ENCODE data around the gene DNAL1. TPM values are rescaled to one million over a fixed set of nuclear protein-coding genes. Genes with fewer than 3 reads are reported as not detected.
A peak's percentile ranks its signal among the peaks of the same experiment; 100 is the strongest.

The DNAL1 gene
- total and polyA plus RNA-seq, 9 of the 15 experiments (the other 6 are each of a cell fraction or from before 2014, with no cell fraction given): 1.6 to 11.7 (median 4.8) TPM

- TF ChIP-seq ZNF592 (IDR thresholded peaks at IDR 0.05): peak; percentile 38; the same call in 1 of the 2 replicates
- TF ChIP-seq NR1H2 (CRISPR knock-in tag; IDR thresholded peaks at IDR 0.05): no peak
- TF ChIP-seq, protein P1, sequence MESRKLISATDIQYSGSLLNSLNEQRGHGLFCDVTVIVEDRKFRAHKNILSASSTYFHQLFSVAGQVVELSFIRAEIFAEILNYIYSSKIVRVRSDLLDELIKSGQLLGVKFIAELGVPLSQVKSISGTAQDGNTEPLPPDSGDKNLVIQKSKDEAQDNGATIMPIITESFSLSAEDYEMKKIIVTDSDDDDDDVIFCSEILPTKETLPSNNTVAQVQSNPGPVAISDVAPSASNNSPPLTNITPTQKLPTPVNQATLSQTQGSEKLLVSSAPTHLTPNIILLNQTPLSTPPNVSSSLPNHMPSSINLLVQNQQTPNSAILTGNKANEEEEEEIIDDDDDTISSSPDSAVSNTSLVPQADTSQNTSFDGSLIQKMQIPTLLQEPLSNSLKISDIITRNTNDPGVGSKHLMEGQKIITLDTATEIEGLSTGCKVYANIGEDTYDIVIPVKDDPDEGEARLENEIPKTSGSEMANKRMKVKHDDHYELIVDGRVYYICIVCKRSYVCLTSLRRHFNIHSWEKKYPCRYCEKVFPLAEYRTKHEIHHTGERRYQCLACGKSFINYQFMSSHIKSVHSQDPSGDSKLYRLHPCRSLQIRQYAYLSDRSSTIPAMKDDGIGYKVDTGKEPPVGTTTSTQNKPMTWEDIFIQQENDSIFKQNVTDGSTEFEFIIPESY (CRISPR knock-in tag; IDR thresholded peaks at IDR 0.05): no peak
- peak in 1 of 2 experiments; percentile 25; a peak in 1 of 4 replicates for TF ChIP-seq KDM1A (IDR thresholded peaks at IDR 0.05)
- no peak for TF ChIP-seq NCOR1 (IDR thresholded peaks at IDR 0.05)
- TF ChIP-seq ZNF584 (CRISPR knock-in tag; IDR thresholded peaks at IDR 0.05; ENCODE audit: low read depth): no peak
- no peak for TF ChIP-seq ZNF384 (IDR thresholded peaks at IDR 0.05; ENCODE audit: low read depth, low read length)
- no peak for TF ChIP-seq ZKSCAN1 (IDR thresholded peaks at IDR 0.05; ENCODE audit: low read depth, low read length)
- no peak for TF ChIP-seq XRCC3 (IDR thresholded peaks at IDR 0.05)
- no peak for TF ChIP-seq JUND (IDR thresholded peaks at IDR 0.05; ENCODE audit: borderline replicate concordance, low read depth, low read length)
- no peak for TF ChIP-seq JUND (tag; IDR thresholded peaks at IDR 0.05; ENCODE audit: borderline replicate concordance, low read depth, low read length)
- peak; percentile 24 for TF ChIP-seq RBBP5 (IDR thresholded peaks at IDR 0.05; ENCODE audit: borderline replicate concordance, insufficient read depth, low read length, poor library complexity, severe bottlenecking)
- 0 out of 2 replicates have a peak, but pooled peaks have one; percentile 1 for TF ChIP-seq ZFX (CRISPR knock-in tag; IDR thresholded peaks at IDR 0.05)
- TF ChIP-seq USF2 (CRISPR knock-in tag; IDR thresholded peaks at IDR 0.05): no peak
These were observed 98.7 kb downstream of the DNAL1 start (continued) for GRCh38 chr14:73743431-73743931.

Measured in K562 (cell line).